Measurements from ENCODE around the gene RAB44.

GRCh38 chr6:36753671-36754405, 56.2 kb downstream of the RAB44 start:
- TF ChIP-seq POLR2AphosphoS5 (IDR thresholded peaks at IDR 0.05; ENCODE audit: borderline replicate concordance, low read depth, low read length) (no peak), EZH2 (IDR thresholded peaks at IDR 0.05) (no peak)

Data from SK-N-MC (cell line).